GM18519 (cell line): ENCODE data around the gene PRODH2.
A peak's percentile ranks its signal among the peaks of the same experiment; 100 is the strongest.
"Not testable (repeated sequence)": the region's sequence is repeated elsewhere in the genome, so short reads cannot be mapped to it uniquely, and the experiment has no call there.

Experiments used
- ATAC-seq: cut with Tn5 transposase; IDR thresholded peaks from one replicate; pipeline ENCODE4 v1.9.1; 2021; ENCODE audit warnings: mild to moderate bottlenecking, moderate library complexity; ENCODE audit not compliant: unreplicated experiment, low FRiP score

PRODH2 gene

GRCh38 chr19:35783469-35784434 is 28.9 kb downstream of the PRODH2 start:
- no peak for ATAC-seq

GRCh38 chr19:35782589-35782988 is 30.1 kb downstream of the PRODH2 start:
- no peak for ATAC-seq

- ATAC-seq: no peak
Observed at GRCh38 chr19:35781650-35782049, 31.0 kb downstream of the PRODH2 start.

- no peak for ATAC-seq
Observed at GRCh38 chr19:35780717-35781116, 31.9 kb downstream of the PRODH2 start.

GRCh38 chr19:35780058-35780457 is 32.6 kb downstream of the PRODH2 start:
- ATAC-seq: no peak

GRCh38 chr19:35779033-35779432 is 33.6 kb downstream of the PRODH2 start:
- no peak for ATAC-seq

GRCh38 chr19:35777961-35778360 is 34.7 kb downstream of the PRODH2 start:
- no peak for ATAC-seq

- ATAC-seq: no peak
Observed at GRCh38 chr19:35777086-35777841, 35.4 kb downstream of the PRODH2 start.

GRCh38 chr19:35776102-35776788 is 36.4 kb downstream of the PRODH2 start:
- ATAC-seq: no peak

GRCh38 chr19:35775298-35776101 is 37.1 kb downstream of the PRODH2 start, which contains the start of gene ARHGAP33:
Gene ARHGAP33, plus strand, starts transcription at chr19:35775564. Its CDS starts 95 bp downstream, at chr19:35775659.
- peak; percentile 84 for ATAC-seq

GRCh38 chr19:35775046-35775297 is 37.7 kb downstream of the PRODH2 start:
- ATAC-seq: no peak

- ATAC-seq: no peak
Observed at GRCh38 chr19:35774274-35775045, 38.2 kb downstream of the PRODH2 start.

- no peak for ATAC-seq
Observed at GRCh38 chr19:35773020-35773806, 39.4 kb downstream of the PRODH2 start.

- not testable (repeated sequence) for ATAC-seq
Observed at GRCh38 chr19:35772362-35772761, 40.3 kb downstream of the PRODH2 start.

GRCh38 chr19:35768082-35768421 is 44.6 kb downstream of the PRODH2 start:
- no peak for ATAC-seq

GRCh38 chr19:35767288-35768081 is 45.2 kb downstream of the PRODH2 start:
- ATAC-seq: no peak

GRCh38 chr19:35766571-35767104 is 46.0 kb downstream of the PRODH2 start:
- no peak for ATAC-seq
